NT2/D1 (cell line): ENCODE measurements around the gene MIA2.
A peak's percentile ranks its signal among the peaks of the same experiment; 100 is the strongest.

Experiments used
- DNase-seq: peaks from one replicate; pipeline ENCODE4 v3.0.0-alpha.2; 2011; ENCODE audit warnings: low read depth, low spot score
- H3K27me3 ChIP-seq: 2 replicates; pipeline ENCODE4 v1.6.0; 2011; ENCODE audit warnings: mild to moderate bottlenecking; ENCODE audit not compliant: insufficient read length, insufficient read depth
- H3K36me3 ChIP-seq: 2 replicates; pipeline ENCODE4 v1.6.1; 2011; ENCODE audit warnings: mild to moderate bottlenecking, low read length, mixed read lengths; ENCODE audit not compliant: insufficient read depth, insufficient read length
- H3K4me1 ChIP-seq: 2 replicates; pipeline ENCODE4 v1.5.1; 2011; ENCODE audit not compliant: insufficient read depth, insufficient read length
- H3K4me3 ChIP-seq: 2 replicates; pipeline ENCODE4 v1.5.1; 2011; ENCODE audit warnings: low read depth; ENCODE audit not compliant: insufficient read length
- H3K9ac ChIP-seq: 2 replicates; pipeline ENCODE4 v1.6.0; 2011; ENCODE audit warnings: low read depth; ENCODE audit not compliant: insufficient read length
- H3K9me3 ChIP-seq: 2 replicates; pipeline ENCODE4 v1.5.1; 2011; ENCODE audit warnings: mild to moderate bottlenecking, low read length; ENCODE audit not compliant: insufficient read depth
- SUZ12 ChIP-seq: IDR thresholded peaks from 2 replicates; pipeline ENCODE4 v1.6.1; 2011; ENCODE audit not compliant: insufficient read length, insufficient read depth; ENCODE audit errors: extremely low read depth
- YY1 ChIP-seq: IDR thresholded peaks from 2 replicates; pipeline ENCODE4 v1.6.1; 2011; ENCODE audit not compliant: insufficient read length, insufficient read depth
- ZNF274 ChIP-seq: IDR thresholded peaks from 2 replicates; pipeline ENCODE4 v1.6.1; 2011; ENCODE audit warnings: mild to moderate bottlenecking, low read depth, low read length

Gene MIA2

DNA sequence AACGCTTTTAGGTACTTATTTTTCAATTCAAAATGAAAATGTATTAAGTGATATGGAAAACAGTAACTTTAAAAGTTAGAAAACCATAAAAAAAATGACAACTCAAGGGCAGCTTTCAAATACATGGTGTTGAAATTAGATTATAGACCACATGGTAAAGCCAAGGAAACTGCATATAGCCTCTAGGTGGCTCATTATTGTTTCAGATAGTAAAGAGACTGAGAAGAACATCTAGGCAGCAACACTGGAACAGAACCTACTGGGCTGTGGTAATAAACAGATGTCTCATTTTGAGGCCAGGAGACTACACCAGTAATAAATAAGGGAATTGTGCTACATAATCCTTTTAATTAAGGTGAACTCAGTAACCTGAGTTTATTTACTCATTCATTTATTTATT, 185.6 kb downstream of the MIA2 start:
- Histone ChIP-seq H3K4me3 (no peak overlapping the region), H3K9me3 (peaks cover 21% of the 10 kb centered on the region), H3K9ac (no peak overlapping the region), H3K27me3 (no peaks in the 10 kb centered on the region), H3K36me3 (no peaks in the 10 kb centered on the region), H3K4me1 (no peaks in the 10 kb centered on the region)
- DNase-seq = no peak
- no peak for TF ChIP-seq ZNF274
- TF ChIP-seq SUZ12 = no peak
- TF ChIP-seq YY1 = no peak

DNA sequence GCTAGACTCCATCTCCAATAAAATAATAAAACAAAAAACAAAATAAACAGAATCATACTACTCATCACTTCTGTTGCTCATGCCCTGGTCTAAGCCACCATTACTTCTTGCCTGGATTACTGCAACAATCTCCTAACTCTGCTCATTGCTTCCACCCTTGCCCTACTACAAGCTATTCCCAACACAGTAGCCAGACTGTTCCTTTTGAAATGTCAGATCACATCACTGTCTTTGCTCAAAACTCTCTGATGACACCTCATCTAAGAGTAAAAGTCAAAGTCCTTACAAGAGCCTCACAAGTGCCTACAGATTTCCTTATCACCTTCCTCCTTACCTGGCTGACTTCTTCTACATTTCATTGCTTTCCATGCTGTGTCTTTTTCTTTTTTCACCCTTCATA, 188.5 kb downstream of the MIA2 start:
- Histone ChIP-seq H3K4me1 (peaks cover 2% of the 10 kb centered on the region), H3K36me3 (no peaks in the 10 kb centered on the region), H3K9ac (no peak overlapping the region), H3K9me3 (no peaks in the 10 kb centered on the region), H3K27me3 (no peaks in the 10 kb centered on the region), H3K4me3 (no peak overlapping the region)
- no peak for DNase-seq
- TF ChIP-seq ZNF274 (no peak), YY1 (no peak), SUZ12 (no peak)

GRCh38 chr14:39423793-39424192, 190.1 kb downstream of the MIA2 start:
- Histone ChIP-seq H3K27me3 (no peaks in the 10 kb centered on the region), H3K36me3 (no peaks in the 10 kb centered on the region), H3K9ac (no peak overlapping the region), H3K9me3 (no peaks in the 10 kb centered on the region), H3K4me1 (peaks cover 2% of the 10 kb centered on the region), H3K4me3 (no peak overlapping the region)
- no peak for TF ChIP-seq SUZ12
- TF ChIP-seq ZNF274 = no peak
- TF ChIP-seq YY1 = no peak
- no peak for DNase-seq

GRCh38 chr14:39425947-39426346, 192.2 kb downstream of the MIA2 start:
- DNase-seq = no peak
- no peaks in the 10 kb centered on the region for H3K27me3 ChIP-seq
- no peaks in the 10 kb centered on the region for H3K9me3 ChIP-seq
- no peak overlapping the region for H3K4me3 ChIP-seq
- H3K36me3 ChIP-seq = no peaks in the 10 kb centered on the region
- H3K9ac ChIP-seq = no peak overlapping the region
- peaks cover 2% of the 10 kb centered on the region for H3K4me1 ChIP-seq
- TF ChIP-seq YY1 = no peak
- no peak for TF ChIP-seq SUZ12
- no peak for TF ChIP-seq ZNF274

DNA sequence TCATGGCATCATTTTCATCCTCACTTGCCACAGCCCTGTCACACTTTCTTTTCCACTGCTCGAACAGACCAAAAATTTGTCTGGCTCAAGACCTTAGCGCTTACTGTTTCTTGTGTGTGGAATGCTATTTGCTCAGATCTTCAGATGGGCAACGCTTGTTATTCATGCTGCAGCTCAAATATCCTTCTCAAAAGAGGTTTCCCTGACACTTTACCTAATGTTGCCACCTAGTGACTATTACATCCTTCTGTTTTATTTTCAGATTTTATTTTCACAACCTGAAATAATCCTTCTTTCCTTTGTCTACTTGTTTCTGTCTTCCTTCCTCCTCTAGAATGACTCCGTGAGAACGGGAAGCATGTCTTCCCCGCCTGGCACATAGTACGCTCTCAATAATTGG, 192.9 kb downstream of the MIA2 start:
- Histone ChIP-seq H3K27me3 (no peaks in the 10 kb centered on the region), H3K4me1 (peaks cover 2% of the 10 kb centered on the region), H3K9me3 (no peaks in the 10 kb centered on the region), H3K9ac (no peak overlapping the region), H3K4me3 (no peak overlapping the region), H3K36me3 (no peaks in the 10 kb centered on the region)
- TF ChIP-seq YY1 = no peak
- TF ChIP-seq SUZ12 = no peak
- no peak for TF ChIP-seq ZNF274
- DNase-seq = no peak

DNA sequence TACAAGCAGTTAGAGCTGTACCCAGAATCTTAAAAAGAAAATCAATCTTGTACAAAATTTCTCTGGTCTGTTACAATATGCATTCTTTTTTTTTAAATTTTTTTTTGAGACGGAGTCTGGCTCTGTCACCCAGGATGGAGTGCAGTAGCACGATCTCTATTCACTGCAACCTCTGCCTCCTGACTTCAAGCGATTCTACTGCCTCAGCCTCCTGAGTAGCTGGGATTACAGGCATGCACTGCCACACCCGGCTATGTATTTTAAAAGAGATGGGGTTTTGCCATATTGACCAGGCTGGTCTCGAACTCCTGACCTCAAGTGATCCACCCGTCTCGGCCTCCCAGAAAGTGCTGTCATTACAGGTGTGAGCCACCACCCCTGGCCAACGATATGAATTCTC, 194.4 kb downstream of the MIA2 start:
- no peak for TF ChIP-seq SUZ12
- no peak for TF ChIP-seq ZNF274
- TF ChIP-seq YY1 = no peak
- H3K4me1 ChIP-seq = peaks cover 2% of the 10 kb centered on the region
- H3K4me3 ChIP-seq = no peak overlapping the region

GRCh38 chr14:39430762-39431415, 197.2 kb downstream of the MIA2 start:
- peaks cover 2% of the 10 kb centered on the region for H3K4me1 ChIP-seq
- no peak for DNase-seq
- peak overlapping the region; percentile 69 for H3K4me3 ChIP-seq
- H3K9me3 ChIP-seq = no peaks in the 10 kb centered on the region
- H3K9ac ChIP-seq = peak overlapping the region; percentile 92
- TF ChIP-seq YY1 (no peak), SUZ12 (no peak), ZNF274 (no peak)
- H3K36me3 ChIP-seq = no peaks in the 10 kb centered on the region
- H3K27me3 ChIP-seq = no peaks in the 10 kb centered on the region

More for the DNA sequence above, 194.4 kb downstream of the MIA2 start:
- DNase-seq = no peak
- no peaks in the 10 kb centered on the region for H3K36me3 ChIP-seq
- no peaks in the 10 kb centered on the region for H3K9me3 ChIP-seq
- no peak overlapping the region for H3K9ac ChIP-seq
- H3K27me3 ChIP-seq = no peaks in the 10 kb centered on the region
